ENCODE data around the gene LAMC3. TPM values are rescaled to one million over a fixed set of nuclear protein-coding genes. Genes with fewer than 3 reads are reported as not detected.
"Not testable (repeated sequence)": the region's sequence is repeated elsewhere in the genome, so short reads cannot be mapped to it uniquely, and the experiment has no call there.

LAMC3 gene
- total RNA-seq, 2 donors from 2014 or later, result 0.11 to 0.45 TPM

DNA sequence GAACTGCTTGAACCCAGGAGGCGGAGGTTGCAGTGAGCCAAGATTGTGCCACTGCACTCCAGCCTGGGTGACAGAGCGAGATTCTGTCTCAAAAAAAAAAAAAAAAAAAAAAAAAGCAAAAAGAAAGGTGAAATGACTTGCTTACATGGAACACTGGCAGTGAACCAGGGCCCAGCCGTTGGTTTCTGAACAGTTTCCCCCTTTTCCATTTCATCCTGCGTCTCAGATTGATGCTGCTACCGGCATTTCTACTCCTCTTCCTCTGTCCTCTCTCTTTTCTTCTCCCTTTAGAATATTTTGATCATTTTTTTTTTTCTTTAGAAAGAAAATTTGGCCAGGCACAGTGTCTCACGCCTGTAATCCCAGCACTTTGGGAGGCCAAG, 106.4 kb downstream of the LAMC3 start:
- H3K27me3 Mint-ChIP-seq; H3K27ac Mint-ChIP-seq; H3K9me3 Mint-ChIP-seq; H3K4me3 Mint-ChIP-seq; ATAC-seq (replicated peaks); H3K36me3 Mint-ChIP-seq (ENCODE audit: low read depth); H3K4me1 Mint-ChIP-seq: not testable (repeated sequence)

DNA sequence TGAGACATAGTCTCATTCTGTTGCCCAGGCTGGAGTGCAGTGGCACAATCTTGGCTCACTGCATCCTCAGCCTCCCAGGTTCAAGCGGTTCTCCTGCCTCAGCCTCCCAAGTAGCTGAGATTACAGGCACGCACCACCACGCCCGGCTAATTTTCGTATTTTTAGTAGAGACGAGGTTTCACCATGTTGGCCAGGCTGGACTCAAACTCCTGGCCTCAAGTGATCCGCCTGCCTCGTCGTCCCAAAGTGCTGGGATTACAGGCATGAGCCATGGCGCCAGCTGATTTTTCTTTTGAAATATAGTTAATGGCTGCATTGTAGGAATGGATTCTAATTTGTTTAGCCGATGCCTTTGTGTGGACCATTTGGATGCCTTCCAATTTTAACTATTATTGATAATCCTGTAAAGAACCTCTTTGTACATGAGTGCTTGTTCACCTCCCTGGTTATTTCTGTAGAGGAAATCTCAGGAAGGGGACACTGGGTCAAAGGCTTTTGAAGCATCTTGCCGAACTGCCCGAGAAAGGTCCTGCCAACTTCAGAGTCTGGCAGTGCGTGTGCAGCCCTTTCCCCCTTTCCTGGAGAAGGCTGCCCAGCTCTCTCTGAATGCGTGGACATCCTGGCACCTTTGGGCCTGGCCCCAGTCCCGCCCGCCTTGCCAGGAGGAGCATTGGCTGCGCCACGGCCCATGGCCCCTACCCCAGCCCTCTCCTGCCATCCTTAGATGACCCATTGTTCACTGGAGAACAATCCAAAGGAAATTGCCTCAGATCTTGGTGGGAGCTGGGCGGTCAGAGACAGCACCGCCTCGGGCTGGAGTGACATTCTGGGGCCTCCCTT, 107.5 kb downstream of the LAMC3 start:
- Mint-ChIP-seq H3K4me1 (no peaks in the 10 kb centered on the region), H3K9me3 (no peaks in the 10 kb centered on the region), H3K27ac (no peak overlapping the region), H3K27me3 (no peaks in the 10 kb centered on the region), H3K4me3 (no peak overlapping the region), H3K36me3 (ENCODE audit: low read depth) (no peaks in the 10 kb centered on the region)
- no peak for ATAC-seq (replicated peaks)

GRCh38 chr9:131117121-131117761, 108.3 kb downstream of the LAMC3 start:
- H3K36me3 Mint-ChIP-seq (ENCODE audit: low read depth), result no peaks in the 10 kb centered on the region
- ATAC-seq (replicated peaks), result no peak
- H3K4me1 Mint-ChIP-seq, result no peaks in the 10 kb centered on the region
- H3K27me3 Mint-ChIP-seq, result no peaks in the 10 kb centered on the region
- no peak overlapping the region for H3K4me3 Mint-ChIP-seq
- no peak overlapping the region for H3K27ac Mint-ChIP-seq
- H3K9me3 Mint-ChIP-seq, result no peaks in the 10 kb centered on the region

DNA sequence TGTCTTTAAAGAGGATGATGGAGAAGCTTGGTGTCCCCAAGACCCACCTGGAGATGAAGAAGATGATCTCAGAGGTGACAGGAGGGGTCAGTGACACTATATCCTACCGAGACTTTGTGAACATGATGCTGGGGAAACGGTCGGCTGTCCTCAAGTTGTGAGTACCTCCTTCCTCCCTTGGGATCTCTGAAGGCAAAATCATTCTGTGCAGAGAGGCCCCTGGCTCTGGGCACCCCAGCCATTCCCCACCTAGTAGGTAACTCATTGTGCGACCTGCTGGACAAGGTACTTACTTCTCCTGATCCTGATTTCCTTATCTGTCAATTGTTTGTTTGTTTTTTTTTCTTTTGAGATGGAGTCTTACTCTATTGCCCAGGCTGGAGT, 108.8 kb downstream of the LAMC3 start:
- no peak overlapping the region for H3K4me3 Mint-ChIP-seq

GRCh38 chr9:131119600-131119999, 110.6 kb downstream of the LAMC3 start:
- H3K27ac Mint-ChIP-seq, result no peak overlapping the region
- H3K36me3 Mint-ChIP-seq (ENCODE audit: low read depth), result no peaks in the 10 kb centered on the region

More for the DNA sequence above, 108.8 kb downstream of the LAMC3 start:
- Mint-ChIP-seq H3K27me3 (no peaks in the 10 kb centered on the region), H3K27ac (no peak overlapping the region), H3K9me3 (no peaks in the 10 kb centered on the region), H3K4me1 (no peaks in the 10 kb centered on the region), H3K36me3 (ENCODE audit: low read depth) (no peaks in the 10 kb centered on the region)
- ATAC-seq (replicated peaks), result no peak

GRCh38 chr9:131120620-131121228, 111.8 kb downstream of the LAMC3 start:
- Mint-ChIP-seq H3K9me3 (no peaks in the 10 kb centered on the region), H3K4me3 (no peak overlapping the region), H3K36me3 (ENCODE audit: low read depth) (peaks cover 7% of the 10 kb centered on the region), H3K27me3 (no peaks in the 10 kb centered on the region), H3K27ac (no peak overlapping the region), H3K4me1 (no peaks in the 10 kb centered on the region)
- ATAC-seq (replicated peaks), result no peak

More at GRCh38 chr9:131119600-131119999, 110.6 kb downstream of the LAMC3 start:
- ATAC-seq (replicated peaks), result no peak
- Mint-ChIP-seq H3K9me3 (no peaks in the 10 kb centered on the region), H3K27me3 (no peaks in the 10 kb centered on the region), H3K4me3 (no peak overlapping the region), H3K4me1 (no peaks in the 10 kb centered on the region)

GRCh38 chr9:131121346-131121745, 112.4 kb downstream of the LAMC3 start:
- H3K4me3 Mint-ChIP-seq, result no peak overlapping the region
- peaks cover 13% of the 10 kb centered on the region for H3K36me3 Mint-ChIP-seq (ENCODE audit: low read depth)
- no peaks in the 10 kb centered on the region for H3K9me3 Mint-ChIP-seq
- H3K4me1 Mint-ChIP-seq, result no peaks in the 10 kb centered on the region
- no peak for ATAC-seq (replicated peaks)
- no peak overlapping the region for H3K27ac Mint-ChIP-seq
- no peaks in the 10 kb centered on the region for H3K27me3 Mint-ChIP-seq

DNA sequence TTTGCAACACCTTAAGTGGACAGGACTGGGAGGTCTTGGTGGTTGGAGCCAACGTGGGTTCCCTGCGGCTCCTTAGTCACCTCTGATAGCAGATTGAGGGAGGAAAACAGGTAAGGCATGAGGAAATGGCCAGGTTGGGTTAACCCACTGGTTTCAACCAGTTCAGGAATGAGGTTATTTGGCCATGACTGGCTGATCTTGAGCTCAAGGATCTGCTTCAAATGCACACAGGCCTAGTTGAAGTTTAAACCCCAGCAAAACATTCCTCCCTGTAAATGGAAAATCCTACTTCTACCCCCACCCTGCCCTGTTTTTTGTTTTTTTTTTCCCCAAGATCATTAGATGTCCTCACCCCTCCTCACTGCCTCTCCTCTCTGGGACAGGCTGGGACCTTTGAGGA, 113.2 kb downstream of the LAMC3 start:
- no peak for ATAC-seq (replicated peaks)
- Mint-ChIP-seq H3K36me3 (ENCODE audit: low read depth) (peaks cover 13% of the 10 kb centered on the region), H3K4me3 (no peak overlapping the region), H3K9me3 (no peaks in the 10 kb centered on the region), H3K27ac (peak overlapping the region; percentile 23), H3K4me1 (no peaks in the 10 kb centered on the region), H3K27me3 (no peaks in the 10 kb centered on the region)

DNA sequence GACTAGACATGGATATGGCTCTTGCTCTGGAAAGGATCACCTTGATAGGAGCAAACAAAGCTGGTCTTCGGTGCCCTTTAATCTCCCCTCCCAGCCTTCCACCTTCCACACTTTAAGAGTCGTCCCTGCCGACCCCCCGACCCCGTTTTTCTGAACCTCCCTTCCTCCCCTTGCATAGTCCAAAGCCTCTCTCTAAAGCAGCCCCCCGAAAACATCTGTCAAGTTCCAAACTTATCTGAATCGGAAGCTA, 116.0 kb downstream of the LAMC3 start:
- no peak for ATAC-seq (replicated peaks)
- H3K36me3 Mint-ChIP-seq (ENCODE audit: low read depth), result peaks cover 41% of the 10 kb centered on the region

DNA sequence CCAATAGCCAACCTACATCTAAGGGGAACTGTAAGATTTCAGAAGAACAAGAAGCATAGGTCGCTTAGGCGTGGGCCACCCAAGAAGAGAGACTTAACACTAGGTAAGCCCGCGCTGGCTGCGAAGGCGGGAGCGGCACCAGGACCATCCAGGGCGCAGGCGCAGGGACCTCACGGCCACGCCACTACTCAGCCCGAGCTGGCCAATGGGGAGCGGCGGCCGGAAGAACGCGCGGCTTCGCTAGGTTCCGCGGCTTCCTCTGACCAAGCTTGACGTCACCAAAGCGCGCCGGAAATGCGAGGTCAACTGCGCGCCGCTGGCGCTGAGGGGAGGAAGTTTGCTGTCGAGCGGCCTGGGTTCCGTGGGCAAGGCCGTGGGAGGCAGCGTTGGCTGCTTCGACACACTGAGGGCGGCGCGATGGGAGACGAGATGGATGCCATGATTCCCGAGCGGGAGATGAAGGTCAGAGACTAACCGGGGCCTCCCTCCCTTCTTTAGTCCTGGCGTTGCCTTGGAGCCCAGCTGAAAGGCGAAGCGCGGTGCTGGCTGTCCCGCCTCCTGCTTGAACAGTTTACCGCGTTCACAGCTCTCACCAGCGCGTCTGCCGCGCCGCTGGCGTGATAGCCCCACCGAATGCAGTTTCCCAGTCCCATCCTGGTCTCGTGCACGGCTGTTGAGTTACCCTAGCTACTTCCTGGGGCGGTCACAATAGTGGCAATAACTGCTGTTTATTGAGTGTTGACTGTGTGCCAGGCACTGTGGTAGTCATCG, 116.5 kb downstream of the LAMC3 start, which contains the start of gene NUP214:
TSS of gene NUP214 (plus strand) at position 299 of the 771 bp plus-strand sequence. CDS start at position 418, 119 bp downstream.
- ATAC-seq (replicated peaks), result peak; percentile 99
- H3K9me3 Mint-ChIP-seq, result no peaks in the 10 kb centered on the region
- peak within 1 kb of the TSS; percentile 96 for H3K27ac Mint-ChIP-seq
- H3K4me1 Mint-ChIP-seq, result peaks cover 4% of the 10 kb centered on the region
- no peaks in the 10 kb centered on the region for H3K27me3 Mint-ChIP-seq
- peaks cover 47% of the 10 kb centered on the region for H3K36me3 Mint-ChIP-seq (ENCODE audit: low read depth)
- peak within 1 kb of the TSS; percentile 95 for H3K4me3 Mint-ChIP-seq

More for the DNA sequence above, 116.0 kb downstream of the LAMC3 start:
- Mint-ChIP-seq H3K27me3 (no peaks in the 10 kb centered on the region), H3K9me3 (no peaks in the 10 kb centered on the region), H3K4me1 (peaks cover 4% of the 10 kb centered on the region), H3K27ac (peak overlapping the region; percentile 96), H3K4me3 (peak overlapping the region; percentile 95)

DNA sequence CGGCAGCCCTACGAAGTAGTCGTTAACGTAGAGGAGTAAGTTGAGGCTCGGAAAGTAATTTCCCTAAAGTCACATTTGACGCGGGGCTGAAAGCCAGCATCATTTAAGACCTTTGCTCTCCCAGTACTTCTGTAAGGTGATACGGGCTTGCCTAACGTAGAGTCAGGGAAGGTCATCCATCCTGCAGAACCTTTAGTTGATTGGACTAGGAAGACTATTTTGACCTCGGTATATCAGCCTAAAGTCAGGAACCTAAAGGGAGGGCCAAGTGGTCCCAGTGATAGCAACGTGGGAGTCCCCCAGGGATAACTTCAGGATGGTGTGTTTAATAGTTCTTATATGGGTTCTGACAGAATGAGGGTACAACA, 117.1 kb downstream of the LAMC3 start:
- Mint-ChIP-seq H3K4me1 (peaks cover 4% of the 10 kb centered on the region), H3K36me3 (ENCODE audit: low read depth) (peaks cover 52% of the 10 kb centered on the region), H3K27ac (peak overlapping the region; percentile 96), H3K4me3 (peak overlapping the region; percentile 95), H3K27me3 (no peaks in the 10 kb centered on the region), H3K9me3 (no peaks in the 10 kb centered on the region)
- no peak for ATAC-seq (replicated peaks)

GRCh38 chr9:131129183-131129582, 120.2 kb downstream of the LAMC3 start:
- Mint-ChIP-seq H3K4me3 (no peak overlapping the region), H3K27me3 (no peaks in the 10 kb centered on the region), H3K4me1 (peaks cover 4% of the 10 kb centered on the region), H3K27ac (no peak overlapping the region), H3K36me3 (ENCODE audit: low read depth) (peaks cover 84% of the 10 kb centered on the region), H3K9me3 (no peaks in the 10 kb centered on the region)
- ATAC-seq (replicated peaks), result no peak

DNA sequence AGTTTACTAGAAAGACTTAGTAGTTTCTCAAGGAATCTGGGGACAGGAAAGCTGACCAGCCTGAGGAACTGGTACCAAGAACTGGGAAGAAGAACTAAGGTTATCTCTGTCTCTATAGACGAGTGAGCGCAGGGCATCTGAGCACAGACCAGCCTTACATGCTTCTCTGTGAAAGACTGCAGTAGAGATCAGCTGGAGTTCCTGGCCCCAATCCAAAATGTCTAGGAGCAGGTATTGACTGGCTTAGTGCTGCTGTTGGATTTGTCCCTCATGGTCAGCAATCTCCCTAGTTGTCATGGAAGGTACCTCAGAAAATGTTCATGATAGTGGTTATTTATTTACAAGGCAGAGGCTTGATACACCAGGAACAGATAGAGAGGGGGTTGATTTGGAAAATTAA, 129.7 kb downstream of the LAMC3 start:
- no peak for ATAC-seq (replicated peaks)
- Mint-ChIP-seq H3K9me3 (no peaks in the 10 kb centered on the region), H3K4me1 (peaks cover 3% of the 10 kb centered on the region), H3K4me3 (no peak overlapping the region), H3K36me3 (ENCODE audit: low read depth) (peaks cover 100% of the 10 kb centered on the region), H3K27ac (no peak overlapping the region), H3K27me3 (no peaks in the 10 kb centered on the region)

GRCh38 chr9:131140112-131140511, 131.1 kb downstream of the LAMC3 start:
- Mint-ChIP-seq H3K27ac (no peak overlapping the region), H3K27me3 (no peaks in the 10 kb centered on the region), H3K36me3 (ENCODE audit: low read depth) (peaks cover 100% of the 10 kb centered on the region), H3K4me1 (peaks cover 3% of the 10 kb centered on the region), H3K9me3 (no peaks in the 10 kb centered on the region), H3K4me3 (no peak overlapping the region)
- ATAC-seq (replicated peaks), result no peak
